B cell (primary cell): ENCODE data around the gene TGFBR3L. TPM values are rescaled to one million over a fixed set of nuclear protein-coding genes. Genes with fewer than 3 reads are reported as not detected.
A peak's percentile ranks its signal among the peaks of the same experiment; 100 is the strongest.

ENCODE experiments used
- ATAC-seq: fragments of 200-7000 bp; cut with Tn5 transposase; one replicate; pipeline ENCODE4 v1.10.0; 2021; ENCODE audit warnings: low read depth, mild to moderate bottlenecking, moderate number of reproducible peaks, moderate library complexity
- CTCF ChIA-PET: fragments of 350-600 bp; sonication (Branson Sonifier 250); formaldehyde crosslinking; loops from one replicate; lab custom pipeline; 2021; ENCODE audit warnings: antibody characterized with exemption, inconsistent platforms; lab: Charles Lee
- POLR2A ChIA-PET: fragments of 350-600 bp; sonication (Branson Sonifier 250); formaldehyde crosslinking; loops from one replicate; lab custom pipeline; 2021; ENCODE audit warnings: antibody characterized with exemption; lab: Charles Lee
- DNase-seq: peaks from one replicate; pipeline ENCODE4 v3.0.0; 2013
- H2AFZ ChIP-seq: 2 replicates; pipeline ENCODE4 v1.6.1; 2012; ENCODE audit warnings: mild to moderate bottlenecking, low read depth, low read length; ENCODE audit not compliant: insufficient read depth, poor library complexity, severe bottlenecking
- H3K27ac ChIP-seq, 2 donors: 1 replicate in 1 of 2; 2 replicates in 1 of 2; pipeline ENCODE4 v1.5.1; 2012 to 2013; ENCODE audit warnings: low read length in 2 of 2, mild to moderate bottlenecking in 2 of 2, moderate library complexity in 1 of 2
- H3K27me3 ChIP-seq, 4 experiments: fragments of 200-600 bp in 1 of 4; sonication (generic) in 1 of 4; replicated peaks in 1 of 4; 1 replicate in 2 of 4; 2 replicates in 2 of 4; pipeline versions ENCODE4 v1.6.1 to v1.7.0; 2013 to 2016; ENCODE audit warnings: low read length in 3 of 4, mild to moderate bottlenecking in 2 of 4, mixed read lengths in 1 of 4, moderate library complexity in 1 of 4; ENCODE audit not compliant: insufficient read depth in 4 of 4, control insufficient read depth in 3 of 4; ENCODE audit errors: control extremely low read depth in 1 of 4
- H3K36me3 ChIP-seq, 2 experiments: replicated peaks in 1 of 2; 1 replicate in 1 of 2; 2 replicates in 1 of 2; pipeline versions ENCODE4 v1.6.1 to v1.7.1; 2013; ENCODE audit warnings: low read length in 1 of 2; ENCODE audit not compliant: insufficient read depth in 2 of 2, control insufficient read depth in 1 of 2; ENCODE audit errors: control extremely low read depth in 1 of 2, extremely low read depth in 1 of 2
- H3K4me1 ChIP-seq, 2 donors: fragments of 200-600 bp in 1 of 2; sonication (generic) in 1 of 2; 1 replicate in 1 of 2; 2 replicates in 1 of 2; pipeline versions ENCODE4 v1.5.1 to v1.6.1; 2013 to 2017; ENCODE audit warnings: low read length in 2 of 2; ENCODE audit not compliant: control insufficient read depth in 2 of 2, insufficient read depth in 2 of 2
- H3K4me2 ChIP-seq: replicated peaks from 2 replicates; pipeline ENCODE3; 2012; ENCODE audit warnings: mild to moderate bottlenecking, low read depth, low read length; ENCODE audit not compliant: poor library complexity, severe bottlenecking
- H3K4me3 ChIP-seq, 5 experiments: fragments of 200-600 bp in 1 of 5; sonication (generic) in 1 of 5; 1 replicate in 3 of 5; 2 replicates in 2 of 5; pipeline versions ENCODE4 v1.5.1 to v1.7.0; 2011 to 2016; ENCODE audit warnings: low read length in 4 of 5, mild to moderate bottlenecking in 4 of 5, low read depth in 2 of 5, control low read depth in 1 of 5, moderate library complexity in 1 of 5; ENCODE audit not compliant: insufficient read depth in 1 of 5; ENCODE audit errors: control extremely low read depth in 1 of 5, extremely low read depth in 1 of 5
- H3K79me2 ChIP-seq: fragments of 200-600 bp; sonication (generic); one replicate; pipeline ENCODE4 v1.6.0; 2016; ENCODE audit warnings: low read length; ENCODE audit not compliant: control insufficient read depth, insufficient read depth
- H3K9ac ChIP-seq: fragments of 200-600 bp; sonication (generic); 2 replicates; pipeline ENCODE4 v1.6.1; 2017; ENCODE audit warnings: mild to moderate bottlenecking, low read length, moderate library complexity
- H3K9me3 ChIP-seq, 3 donors: one replicate each; pipeline versions ENCODE4 v1.6.1 to v1.7.1; 2013; ENCODE audit warnings: low read length in 2 of 3; ENCODE audit not compliant: control insufficient read depth in 2 of 3, insufficient read depth in 1 of 3; ENCODE audit errors: control extremely low read depth in 1 of 3
- H4K20me1 ChIP-seq: 2 replicates; pipeline ENCODE4 v1.6.0; 2012; ENCODE audit warnings: mild to moderate bottlenecking, low read length; ENCODE audit not compliant: insufficient read depth, control insufficient read depth, poor library complexity, severe bottlenecking
- H3K27ac Mint-ChIP-seq: one replicate; pipeline ENCODE4 v1.8.0; 2021; ENCODE audit warnings: mixed read lengths
- H3K27me3 Mint-ChIP-seq: one replicate; pipeline ENCODE4 v1.8.0; 2021; ENCODE audit warnings: mixed read lengths
- H3K4me1 Mint-ChIP-seq: one replicate; pipeline ENCODE4 v1.8.0; 2021; ENCODE audit warnings: mixed read lengths
- H3K4me3 Mint-ChIP-seq: one replicate; pipeline ENCODE4 v1.8.0; 2021; ENCODE audit warnings: mixed read lengths
- H3K9me3 Mint-ChIP-seq: one replicate; pipeline ENCODE4 v1.8.0; 2022; ENCODE audit warnings: mixed read lengths; ENCODE audit not compliant: insufficient read depth
- CTCF ChIP-seq: fragments of 200-600 bp; IDR thresholded peaks from one replicate; pipeline ENCODE4 v1.8.0; 2022; ENCODE audit warnings: antibody characterized with exemption, mild to moderate bottlenecking
- EZH2 ChIP-seq: IDR thresholded peaks from 2 replicates; pipeline ENCODE4 v1.6.1; 2012; ENCODE audit warnings: borderline replicate concordance, low read depth, mild to moderate bottlenecking, moderate library complexity, low read length; ENCODE audit not compliant: insufficient read depth, poor library complexity, severe bottlenecking
- WGBS: methylation state at CpG from one replicate; pipeline ENCODE4 v1.1.5; 2013; ENCODE audit warnings: missing lambda C conversion rate; ENCODE audit not compliant: insufficient coverage; 5-methylcytosine and 5-hydroxymethylcytosine counted together
- intact Hi-C: fragments of 100-400 bp; cut with micrococcal nuclease; formaldehyde crosslinking; loops from one replicate; pipeline ENCODE4 v1.10.0; 2022
- polyA plus RNA-seq: library from polyadenylated mRNA; depleted of rRNA; stranded (reverse); fragments of >200 nt; gene quantifications from 2 replicates; pipeline ENCODE4 v1.2.3, GENCODE V29; 2012
- total RNA-seq, 2 donors: library from RNA; stranded (reverse); fragments of 120-200 nt in 1 of 2; gene quantifications; 1 replicate in 1 of 2; 2 replicates in 1 of 2; pipeline versions ENCODE4 v1.2.3 to v1.2.4, GENCODE V29; 2013 to 2022

TGFBR3L gene
- total and polyA plus RNA-seq, 2 donors (not counting 1 experiment from before 2014, with no cell fraction given), result 0.21 to 0.22 TPM

- ChIA-PET CTCF (interaction anchor here (1.8 kb wide), 1 partner anchor 9 kb away, joined by 9 read pairs; the partner anchor contains the start of gene TIMM44), POLR2A (no interaction called here)
- H3K4me1 ChIP-seq, result no peaks in the 10 kb centered on the region
- peaks cover 2% of the 10 kb centered on the region for H3K4me1 Mint-ChIP-seq
- H3K9ac ChIP-seq, result no peak overlapping the region
- TF ChIP-seq EZH2, result no peak
- TF ChIP-seq CTCF, result no peak
- H3K27me3 ChIP-seq, result no peaks in the 10 kb centered on the region
- H3K27me3 Mint-ChIP-seq, result no peaks in the 10 kb centered on the region
- no peak overlapping the region for H3K4me3 Mint-ChIP-seq
- no peak overlapping the region for H3K4me2 ChIP-seq
- no peak overlapping the region for H2AFZ ChIP-seq
- no peak overlapping the region for H3K4me3 ChIP-seq
- 92% methylated on average over 20 of the region's 21 CpGs for WGBS
- H4K20me1 ChIP-seq, result peaks cover 22% of the 10 kb centered on the region
- H3K79me2 ChIP-seq, result peaks cover 11% of the 10 kb centered on the region
- no peak for DNase-seq
- H3K27ac ChIP-seq, result no peak overlapping the region
- no peak overlapping the region for H3K27ac Mint-ChIP-seq
- H3K9me3 ChIP-seq, result no peaks in the 10 kb centered on the region
- no peaks in the 10 kb centered on the region for H3K9me3 Mint-ChIP-seq
- H3K36me3 ChIP-seq, result peaks cover 2 to 69% of the 10 kb centered on the region in 2 experiments
- intact Hi-C loops, result no loop called here
- ATAC-seq, result no peak
These were observed 20.1 kb downstream of the TGFBR3L start for GRCh38 chr19:7934766-7935165.

GRCh38 chr19:7940841-7941240 is 26.2 kb downstream of the TGFBR3L start:
- Mint-ChIP-seq H3K27ac (no peak overlapping the region), H3K9me3 (no peaks in the 10 kb centered on the region), H3K4me1 (peaks cover 30% of the 10 kb centered on the region), H3K4me3 (peak overlapping the region; percentile 27), H3K27me3 (no peaks in the 10 kb centered on the region)
- ATAC-seq (no peak), DNase-seq (no peak)
- Histone ChIP-seq H3K9me3 (no peaks in the 10 kb centered on the region), H3K4me3 (no peak overlapping the region), H3K27me3 (no peaks in the 10 kb centered on the region), H3K4me1 (peaks cover 12 to 21% of the 10 kb centered on the region in 2 donors), H3K79me2 (peaks cover 47% of the 10 kb centered on the region), H3K36me3 (peaks cover 0 to 36% of the 10 kb centered on the region in 2 experiments), H3K4me2 (no peak overlapping the region), H3K27ac (no peak overlapping the region), H3K9ac (no peak overlapping the region), H4K20me1 (peaks cover 9% of the 10 kb centered on the region), H2AFZ (no peak overlapping the region)
- ChIA-PET CTCF (interaction anchor here (0.9 to 1.9 kb wide), 3 partner anchors 12 to 319 kb away, joined by 3 to 5 read pairs (median 4); no protein-coding TSS in a partner anchor), POLR2A (interaction anchor here (0.7 to 0.9 kb wide), 2 partner anchors 20 to 533 kb away, joined by 3 to 5 read pairs; no protein-coding TSS in a partner anchor)
- intact Hi-C loops, result loop anchor here (5.0 kb wide), 1 partner anchor 89 kb away; no protein-coding TSS in a partner anchor
- WGBS, result 96% methylated on average over 13 of the region's 13 CpGs
- no peak for TF ChIP-seq CTCF
- no peak for TF ChIP-seq EZH2
